Measurements from ENCODE around the gene AP4S1.
"Not testable (repeated sequence)": the region's sequence is repeated elsewhere in the genome, so short reads cannot be mapped to it uniquely, and the experiment has no call there.

The AP4S1 gene, protein sequence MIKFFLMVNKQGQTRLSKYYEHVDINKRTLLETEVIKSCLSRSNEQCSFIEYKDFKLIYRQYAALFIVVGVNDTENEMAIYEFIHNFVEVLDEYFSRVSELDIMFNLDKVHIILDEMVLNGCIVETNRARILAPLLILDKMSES

DNA sequence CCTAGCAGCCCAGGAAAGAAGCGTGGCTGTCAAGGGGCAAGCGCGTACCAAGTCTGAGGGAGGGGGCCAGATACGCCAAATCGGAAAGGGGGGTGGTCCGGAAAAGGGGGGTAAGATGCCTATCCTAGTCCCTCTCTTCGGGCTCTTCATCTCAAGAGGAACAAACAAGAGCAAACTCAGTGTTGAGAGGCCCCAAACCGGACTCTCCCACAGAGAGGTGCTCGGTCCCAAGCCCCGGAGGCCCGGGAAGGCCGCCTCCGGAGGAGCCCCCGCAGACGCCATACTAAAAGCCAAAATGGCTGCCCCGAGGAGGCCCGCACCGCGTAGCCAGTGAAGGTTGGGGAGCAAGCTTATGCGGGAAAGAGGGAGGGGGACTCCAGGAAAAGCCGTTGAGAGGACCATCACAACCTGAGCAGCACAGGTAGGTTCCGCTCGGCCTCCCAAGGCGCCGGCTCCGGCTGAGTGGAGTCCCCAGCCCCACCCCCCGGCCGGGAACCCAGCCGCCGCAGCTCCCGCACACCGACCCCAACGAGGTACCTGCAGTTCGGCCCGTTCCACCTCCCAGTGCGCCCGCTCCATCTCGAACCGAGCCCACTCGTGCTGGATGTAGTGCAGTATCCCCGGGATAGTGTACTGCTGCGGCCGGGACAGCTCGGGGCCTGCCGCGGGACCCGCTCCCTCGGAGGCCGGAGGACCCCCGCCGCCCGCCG lies at the start of gene AP4S1:
Gene AP4S1, plus strand, starts transcription at position 283 of the 710 bp plus-strand sequence. CDS start 40,548 bp downstream, outside the sequence.
- peak; percentile 7 to 25 for DNase-seq (ENCODE audit: low read depth in 2 of 2)

DNA sequence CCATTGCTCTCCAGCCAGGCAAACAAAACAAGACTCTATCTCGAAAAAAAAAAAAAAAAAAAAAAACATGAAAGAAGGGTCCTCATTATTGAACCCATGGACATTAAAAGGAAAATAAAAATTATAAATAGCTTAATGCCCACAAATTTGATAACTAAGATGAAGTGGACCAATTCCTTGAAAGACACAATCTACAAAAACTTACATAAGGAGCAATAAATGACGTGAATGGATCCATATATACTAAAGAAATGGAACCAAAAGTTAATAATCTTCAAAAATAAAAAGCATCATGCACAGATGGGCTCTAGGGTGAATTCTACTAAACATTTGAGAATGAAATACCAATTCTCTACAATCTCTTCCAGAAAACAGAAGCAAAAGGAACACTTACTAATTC lies 47.7 kb upstream of the AP4S1 start:
- DNase-seq (ENCODE audit: low read depth in 2 of 2): no peak

DNA sequence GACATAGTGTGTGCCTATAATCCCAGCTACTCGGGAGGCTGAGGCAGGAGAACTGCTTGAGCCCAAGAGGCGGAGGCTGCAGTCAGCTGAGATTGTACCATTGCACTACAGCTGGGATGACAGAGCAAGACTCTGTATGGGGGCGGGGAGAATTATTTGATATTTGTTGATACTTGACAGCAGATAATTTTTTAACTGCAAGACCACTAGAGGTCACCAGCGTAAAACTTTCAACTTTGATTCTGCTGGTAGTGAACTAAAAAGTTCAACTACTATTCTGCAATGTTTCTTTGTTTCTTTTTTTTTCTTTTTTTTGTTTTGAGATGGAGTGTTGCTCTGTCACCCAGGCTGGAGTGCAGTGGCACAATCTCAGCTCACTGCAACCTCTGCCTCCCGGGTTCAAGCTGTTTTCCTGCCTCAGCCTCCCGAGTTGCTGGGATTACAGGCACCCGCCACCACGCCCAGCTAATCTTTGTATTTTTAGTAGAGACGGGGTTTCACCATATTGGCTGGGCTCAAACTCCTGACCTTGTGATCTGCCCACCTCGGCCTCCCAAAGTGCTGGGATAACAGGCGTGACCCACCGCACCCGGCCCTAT lies 45.2 kb upstream of the AP4S1 start:
- peak in 1 of 2 donors; percentile 27 for DNase-seq (ENCODE audit: low read depth in 2 of 2)

DNA sequence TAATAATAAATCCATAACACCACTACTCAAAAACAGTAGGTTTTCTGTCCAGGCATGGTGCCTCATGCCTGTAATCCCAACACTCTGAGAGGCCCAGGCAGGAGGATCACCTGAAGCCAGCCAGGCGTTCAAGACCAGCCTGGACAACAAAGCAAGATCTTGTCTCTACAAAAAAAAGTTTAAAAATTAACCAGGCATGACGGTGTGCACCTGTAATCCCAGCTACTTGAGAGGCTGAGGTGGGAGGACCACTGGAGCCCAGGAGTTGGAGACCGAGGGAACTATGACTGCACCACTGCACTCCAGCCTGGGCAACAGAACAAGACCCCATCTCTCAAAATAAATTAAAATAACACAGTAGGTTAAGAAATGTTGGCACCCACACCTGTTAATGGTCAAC lies 44.5 kb upstream of the AP4S1 start:
- no peak for DNase-seq (ENCODE audit: low read depth in 2 of 2)

DNA sequence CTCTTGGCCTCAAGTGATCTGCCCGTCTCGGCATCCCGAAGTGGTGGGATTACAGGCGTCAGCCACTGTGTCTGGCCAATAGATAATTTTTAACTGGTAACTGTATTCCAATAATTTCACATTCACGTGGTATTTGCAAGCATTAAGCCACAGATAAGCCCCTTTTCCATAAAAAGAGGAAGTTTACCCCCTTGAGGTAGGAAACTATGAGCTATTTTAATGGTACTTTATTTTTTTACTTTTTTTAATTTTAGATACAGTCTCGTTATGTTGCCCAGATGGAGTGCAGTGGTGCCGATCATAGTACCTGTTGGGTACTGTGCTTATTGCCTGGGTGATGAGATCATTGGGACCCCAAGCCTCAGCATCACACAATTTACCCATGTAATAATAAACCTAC lies 42.9 kb upstream of the AP4S1 start:
- no peak for DNase-seq (ENCODE audit: low read depth in 2 of 2)

DNA sequence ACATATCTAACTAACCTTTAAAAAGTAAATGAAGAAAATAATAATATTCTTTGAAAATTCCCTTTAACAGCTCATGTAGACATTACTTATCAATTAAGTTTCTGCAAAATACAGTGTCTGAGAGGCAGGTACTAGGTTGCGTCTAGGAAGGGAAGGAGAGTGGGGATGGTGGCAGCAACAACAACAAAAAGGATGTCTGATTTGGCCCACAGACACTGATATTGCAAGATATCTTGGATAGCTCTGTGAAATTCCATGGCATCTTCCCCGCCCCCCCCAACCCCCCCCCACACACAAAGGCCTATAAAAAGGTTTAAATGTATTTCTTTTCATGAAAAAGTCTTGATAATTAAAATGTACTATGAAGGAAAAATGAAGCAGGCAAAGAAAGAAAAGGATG lies 41.6 kb upstream of the AP4S1 start:
- no peak for DNase-seq (ENCODE audit: low read depth in 2 of 2)

DNA sequence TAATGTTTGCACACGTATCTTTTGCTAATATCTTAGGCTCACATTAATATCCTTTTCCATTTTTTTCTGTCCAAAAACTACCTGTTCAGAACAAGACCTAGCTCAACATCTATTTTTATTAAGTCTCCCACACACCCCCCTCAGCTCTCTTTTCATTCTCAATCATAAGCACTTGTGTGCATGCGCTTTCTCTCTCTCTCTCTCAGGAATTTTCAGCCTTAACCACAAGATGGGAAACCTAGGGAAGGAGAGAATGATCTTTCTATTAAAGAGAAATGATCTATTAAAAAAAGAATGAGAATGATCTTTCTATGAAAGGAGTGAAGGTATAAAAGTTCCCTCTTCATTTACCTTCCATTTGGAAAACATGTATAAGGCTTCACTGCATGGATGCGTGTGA lies 39.7 kb upstream of the AP4S1 start:
- no peak for DNase-seq (ENCODE audit: low read depth in 2 of 2)

DNA sequence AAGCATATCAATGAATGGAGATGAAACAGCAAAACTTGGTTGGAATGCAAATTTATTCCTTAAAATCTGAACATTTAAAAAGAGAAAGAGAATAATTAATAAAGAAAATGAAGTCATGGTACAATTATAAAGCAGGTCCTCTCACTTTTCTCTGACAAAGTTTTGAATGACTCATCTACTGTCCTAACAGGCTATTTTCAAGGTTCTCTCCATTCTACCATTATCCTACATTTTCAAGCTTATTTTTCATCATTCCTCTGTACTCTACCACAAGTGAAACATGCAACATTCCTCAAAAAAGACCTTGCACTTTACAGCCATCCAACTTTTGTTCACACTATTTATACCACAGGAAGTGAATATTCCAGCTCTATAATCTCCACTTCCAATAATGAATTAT lies 36.9 kb upstream of the AP4S1 start:
- no peak for DNase-seq (ENCODE audit: low read depth in 2 of 2)

DNA sequence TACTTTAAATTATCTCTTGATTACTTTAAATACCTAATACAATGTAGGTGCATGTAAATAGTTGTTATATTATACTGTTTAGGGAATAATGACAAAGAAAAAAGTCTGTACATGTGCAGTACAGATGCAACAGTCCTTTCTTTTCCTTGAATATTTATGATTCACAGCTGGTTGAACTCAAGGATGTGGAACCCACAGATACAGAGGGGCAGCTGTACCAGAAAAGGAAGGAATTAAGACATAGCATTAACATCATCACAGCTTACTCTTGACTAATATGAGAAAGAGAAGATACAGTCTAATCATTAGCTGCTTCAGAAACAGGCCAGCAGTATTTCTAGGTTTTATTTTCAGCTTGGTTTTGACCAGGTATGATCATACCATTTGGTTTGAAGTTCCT lies 34.7 kb upstream of the AP4S1 start:
- DNase-seq (ENCODE audit: low read depth in 2 of 2): no peak

DNA sequence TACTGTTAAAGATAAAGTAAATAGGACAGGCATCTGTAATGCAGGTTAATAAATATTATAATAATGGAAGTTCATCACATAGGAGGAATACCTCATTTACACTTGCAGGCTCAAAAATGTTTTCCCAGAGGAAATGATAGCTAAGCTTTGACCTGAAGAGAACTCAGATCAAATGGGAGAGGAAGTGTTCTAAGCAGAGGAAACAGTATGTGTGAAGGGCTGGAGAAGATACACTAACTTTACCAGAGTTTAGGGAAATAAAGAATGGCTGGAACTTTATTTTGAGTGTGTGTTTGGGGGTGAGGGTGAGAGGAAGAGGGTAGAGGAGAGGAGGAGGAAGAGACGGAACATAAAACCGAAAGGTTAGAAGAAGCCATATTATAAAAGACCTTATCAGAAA lies 34.0 kb upstream of the AP4S1 start:
- DNase-seq (ENCODE audit: low read depth in 2 of 2): no peak

DNA sequence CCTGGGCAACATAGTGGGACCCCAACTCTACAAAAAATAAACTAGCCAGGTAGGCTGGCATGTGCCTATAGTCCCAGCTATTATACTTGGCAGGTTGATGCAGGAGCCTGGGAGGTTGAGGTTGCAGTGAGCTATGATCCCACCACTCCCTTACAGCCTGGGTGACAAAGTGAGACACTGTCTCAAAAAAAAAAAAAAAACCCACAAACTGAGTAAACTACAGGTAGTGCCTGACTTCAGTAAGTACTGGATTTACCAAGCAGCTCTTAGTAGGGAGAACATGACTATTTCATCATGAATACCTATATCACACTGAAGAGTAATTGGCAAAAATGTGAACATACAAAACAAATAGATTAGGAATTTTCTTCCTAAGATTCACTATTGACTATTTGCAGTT lies 32.4 kb upstream of the AP4S1 start:
- DNase-seq (ENCODE audit: low read depth in 2 of 2): no peak

DNA sequence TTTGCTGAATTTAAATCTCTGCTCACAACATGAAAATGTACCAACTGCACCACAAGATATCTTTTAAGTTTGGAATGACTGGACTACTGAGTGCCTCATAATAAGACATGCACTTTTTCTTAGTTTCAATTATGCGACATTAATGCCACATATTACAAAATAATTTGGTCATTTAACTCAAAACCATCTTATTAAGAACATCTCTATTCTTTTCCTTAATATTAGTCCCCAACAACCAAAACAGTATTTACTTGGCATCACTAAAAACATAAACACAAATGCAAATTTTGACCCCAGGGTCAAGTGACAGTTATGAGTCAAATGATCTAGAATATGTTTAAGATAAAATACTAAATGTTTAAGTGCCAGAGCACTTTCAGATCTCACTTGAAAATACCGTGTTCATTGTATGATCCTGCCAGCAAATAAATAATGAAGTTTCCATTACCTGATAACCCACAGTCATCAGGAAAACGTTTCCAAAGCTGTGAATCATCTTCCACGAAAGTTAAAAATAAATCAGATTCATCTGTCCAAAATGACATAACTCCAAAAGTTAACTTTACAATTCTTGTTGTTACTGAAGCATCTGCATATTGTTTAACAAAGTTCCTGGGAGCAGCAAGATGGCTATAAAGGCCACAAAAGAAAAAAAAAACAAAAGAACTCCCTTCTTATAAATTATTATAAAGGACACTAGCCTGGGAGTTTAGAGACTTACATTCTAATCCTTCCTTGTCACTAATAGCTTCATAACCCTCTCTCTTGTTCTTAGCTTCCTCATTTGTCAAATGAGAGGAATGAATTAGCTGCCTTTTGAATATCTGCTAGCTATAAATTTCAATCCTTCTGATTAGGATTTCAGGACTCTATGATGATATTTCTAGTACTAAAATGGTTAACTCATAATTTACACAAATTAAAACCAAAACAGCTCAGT lies 30.5 kb upstream of the AP4S1 start:
- DNase-seq (ENCODE audit: low read depth in 2 of 2): no peak

DNA sequence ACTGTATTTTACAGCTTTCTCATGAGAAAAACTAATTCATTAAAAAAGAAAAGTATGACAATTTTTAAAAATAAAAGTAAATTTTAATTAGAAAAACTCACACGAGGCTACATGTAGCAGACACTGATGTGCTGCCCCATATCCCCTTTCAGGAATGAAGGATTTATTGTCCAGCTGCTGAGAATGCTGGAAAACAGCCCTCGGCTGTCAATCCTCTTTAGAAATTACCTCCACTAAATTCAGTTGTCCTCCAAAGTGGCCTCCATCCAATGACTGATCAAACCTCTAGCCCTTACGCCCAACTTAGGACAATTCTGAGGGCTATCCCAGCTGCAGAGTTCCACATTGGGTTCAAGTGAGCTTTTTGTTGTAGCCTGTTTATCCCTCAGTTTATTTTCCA lies 29.8 kb upstream of the AP4S1 start:
- no peak for DNase-seq (ENCODE audit: low read depth in 2 of 2)

DNA sequence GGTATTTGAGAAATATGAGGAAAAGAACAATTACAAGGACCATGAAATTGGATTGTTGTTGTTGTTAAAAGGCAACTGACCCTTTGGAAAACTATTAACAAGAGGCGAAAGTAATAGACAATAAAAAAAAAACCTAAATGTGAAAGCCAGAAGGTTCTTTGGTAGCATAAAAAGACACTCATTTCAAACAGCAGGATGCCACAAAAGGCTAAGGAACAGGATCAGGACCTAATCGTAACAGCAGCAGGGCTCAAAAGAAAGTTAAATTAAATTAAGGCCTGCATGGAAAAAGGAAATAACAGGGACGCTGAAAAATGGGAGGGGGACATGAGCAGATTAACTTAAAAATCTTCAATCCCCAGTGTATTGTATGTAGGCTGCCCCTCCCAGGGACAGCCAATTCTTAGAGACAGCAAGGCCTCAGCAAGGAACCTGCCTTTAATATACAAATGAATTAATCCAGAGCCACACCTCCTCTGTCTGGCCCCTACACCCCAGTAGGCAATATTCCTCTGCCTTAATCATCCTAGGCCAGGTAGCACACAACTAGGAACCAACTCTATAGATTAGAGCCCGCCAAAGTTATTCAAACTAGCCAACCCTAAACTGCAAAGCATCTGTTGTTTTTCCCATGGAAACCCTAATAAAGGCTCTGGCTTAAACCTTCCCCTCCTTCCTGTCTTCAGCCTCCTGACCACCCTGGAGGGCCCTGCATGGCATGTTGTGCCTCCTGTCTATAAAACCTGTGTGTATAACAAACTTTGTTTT lies 28.4 kb upstream of the AP4S1 start:
- DNase-seq (ENCODE audit: low read depth in 2 of 2): no peak

DNA sequence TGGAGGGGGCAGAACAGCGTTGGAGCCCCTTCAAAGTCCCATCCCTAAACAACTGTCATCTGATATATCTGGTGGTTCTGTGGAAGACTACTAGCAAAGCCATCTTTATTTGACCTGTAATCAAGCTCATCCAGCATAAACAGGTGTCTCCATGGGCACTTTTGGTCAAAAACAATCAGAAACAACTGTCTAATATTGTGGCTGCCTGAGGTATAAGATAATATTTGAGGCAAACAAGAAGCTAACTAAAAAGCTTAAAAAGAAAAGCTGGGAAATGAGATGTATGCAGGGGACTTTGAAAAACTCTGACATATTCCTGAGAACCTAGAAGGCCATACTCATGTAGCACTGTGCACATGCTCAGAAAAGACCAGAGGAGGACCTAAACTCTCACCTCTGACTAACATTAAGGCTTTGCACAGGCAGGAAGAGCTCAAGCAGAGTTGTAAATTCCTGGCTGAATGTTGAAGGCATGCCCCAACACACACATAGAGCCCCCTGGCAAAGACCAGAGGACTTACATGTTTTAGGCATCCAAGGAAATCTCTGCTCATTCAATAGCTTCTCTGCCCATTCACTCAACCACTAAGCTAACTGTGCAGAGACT lies 27.2 kb upstream of the AP4S1 start:
- no peak for DNase-seq (ENCODE audit: low read depth in 2 of 2)

DNA sequence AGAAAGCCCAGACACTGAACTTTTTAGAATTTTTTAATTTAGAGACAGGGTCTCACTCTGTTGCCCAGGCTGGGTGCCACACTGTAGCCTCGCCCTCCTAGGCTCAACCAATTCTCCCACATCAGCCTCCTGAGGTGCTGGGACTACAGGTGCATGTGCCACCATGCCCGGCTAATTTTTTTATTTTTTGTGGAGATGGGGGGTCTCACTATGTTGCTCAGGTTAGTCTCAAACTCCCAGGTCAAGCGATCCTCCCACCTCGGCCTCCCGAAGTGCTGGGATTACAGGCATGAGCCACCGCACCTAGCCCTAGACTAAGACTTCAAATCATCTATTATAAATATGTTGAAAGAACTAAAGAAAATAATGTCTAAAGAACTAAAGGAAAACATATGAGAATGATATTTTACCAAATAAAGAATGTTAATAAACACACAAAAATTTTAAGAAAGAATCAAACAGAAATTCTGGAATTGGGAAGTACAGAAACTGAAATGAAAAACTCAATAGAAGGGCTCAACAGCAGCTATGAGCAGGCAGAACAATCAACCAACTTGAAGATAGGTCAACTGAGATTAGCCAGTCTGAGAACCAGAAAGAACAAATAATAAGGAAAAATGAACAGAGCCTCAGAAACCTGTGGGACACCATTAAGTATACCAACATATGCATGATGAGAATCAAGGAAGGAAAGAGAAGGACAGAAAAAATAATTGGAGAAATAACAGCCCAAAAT lies 26.2 kb upstream of the AP4S1 start:
- DNase-seq (ENCODE audit: low read depth in 2 of 2): no peak

DNA sequence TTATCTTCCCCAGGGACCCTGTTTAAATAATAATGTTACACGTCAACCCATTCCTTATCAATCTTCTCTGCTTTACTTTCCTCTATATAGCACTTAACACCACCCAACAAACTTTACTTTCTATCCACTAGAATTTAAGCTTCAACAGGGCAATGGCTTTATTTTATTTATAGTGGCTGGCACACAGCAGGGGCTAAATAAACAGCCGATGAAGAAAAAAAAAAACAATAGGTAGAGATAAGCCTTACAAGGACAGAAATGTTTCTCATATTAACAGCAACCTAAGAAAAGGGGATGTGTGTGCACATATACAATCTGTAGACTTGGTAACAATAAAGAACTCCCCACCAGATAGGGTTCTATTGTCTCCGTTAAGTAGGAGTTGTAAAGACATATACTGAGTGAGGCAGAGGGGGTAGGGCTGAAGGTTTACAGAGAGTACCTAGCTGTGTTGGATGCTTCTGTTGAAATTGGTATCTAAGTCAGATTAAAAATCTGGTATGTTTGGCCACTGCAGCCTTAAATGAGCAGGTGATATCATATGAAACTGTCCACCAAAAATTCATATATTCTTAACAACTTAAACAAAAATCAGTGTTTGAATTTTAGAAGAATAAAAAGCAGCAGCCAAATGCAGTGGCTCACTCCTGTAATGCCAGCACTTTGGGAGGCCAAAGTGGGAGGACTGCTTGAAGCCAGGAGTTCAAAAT lies 24.7 kb upstream of the AP4S1 start:
- DNase-seq (ENCODE audit: low read depth in 2 of 2): no peak

DNA sequence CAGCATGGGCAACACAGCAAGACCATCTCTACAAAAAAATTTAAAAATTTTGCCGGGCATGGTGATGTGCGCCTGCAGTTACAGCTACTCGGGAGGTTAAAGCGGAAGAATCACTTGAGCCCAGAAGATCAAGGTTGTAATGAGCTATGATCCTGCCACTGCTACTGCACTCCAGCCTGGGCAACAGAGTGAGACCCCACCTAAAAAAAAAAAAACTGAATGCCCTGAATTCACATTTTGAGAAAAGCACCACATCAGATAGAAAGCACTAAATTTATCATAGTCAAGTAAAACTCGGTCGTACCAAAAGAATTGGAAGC lies 24.1 kb upstream of the AP4S1 start:
- DNase-seq (ENCODE audit: low read depth in 2 of 2): no peak

DNA sequence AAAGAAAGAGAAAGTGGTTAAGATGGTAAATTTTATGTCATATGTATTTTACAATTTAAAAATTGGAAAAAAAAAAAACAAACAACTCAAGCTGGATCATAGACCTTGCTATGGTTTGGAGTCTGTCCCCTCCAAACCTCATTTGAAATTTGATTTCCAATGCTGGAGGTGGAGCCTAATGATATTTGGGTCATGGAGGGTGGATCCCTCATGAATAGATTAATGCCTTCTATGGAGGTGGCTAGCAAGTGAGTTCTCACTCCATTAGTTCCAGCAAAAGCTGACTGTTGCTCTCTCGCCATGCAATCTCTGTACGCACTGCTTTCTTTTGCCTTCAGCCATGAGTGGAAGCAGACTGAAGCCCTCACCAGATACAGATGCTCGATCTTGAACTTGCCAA lies 22.2 kb upstream of the AP4S1 start:
- DNase-seq (ENCODE audit: low read depth in 2 of 2): no peak

DNA sequence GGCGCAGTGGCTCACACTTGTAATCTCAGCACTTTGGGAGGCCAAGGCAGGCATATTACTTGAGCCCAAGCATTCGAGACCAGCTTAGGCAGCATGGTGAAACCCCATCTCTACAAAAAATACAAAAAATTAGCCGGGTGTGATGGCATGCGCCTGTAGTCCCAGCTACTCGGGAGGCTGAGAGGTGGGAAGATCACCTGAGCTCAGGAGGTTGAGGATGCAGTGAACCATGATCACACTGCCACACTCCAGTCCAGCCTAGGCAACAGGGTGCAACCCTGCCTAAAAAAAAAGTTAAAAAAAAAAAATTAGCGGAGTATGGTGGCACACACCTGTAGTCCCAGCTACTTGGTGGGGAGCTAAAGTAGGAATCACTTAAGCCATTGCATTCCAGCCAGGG lies 21.4 kb upstream of the AP4S1 start:
- not testable (repeated sequence) for DNase-seq (ENCODE audit: low read depth in 2 of 2)
